ENCODE measurements around the gene VSNL1.
"Not testable (repeated sequence)": the region's sequence is repeated elsewhere in the genome, so short reads cannot be mapped to it uniquely, and the experiment has no call there.

The VSNL1 gene

GRCh38 chr2:17547237-17547636 lies 6.7 kb downstream of the VSNL1 start:
- no peak overlapping the region for H3K27ac ChIP-seq
- DNase-seq (ENCODE audit: low spot score), result no peak
- CTCF ChIA-PET, result no interaction called here
- TF ChIP-seq, protein P1, sequence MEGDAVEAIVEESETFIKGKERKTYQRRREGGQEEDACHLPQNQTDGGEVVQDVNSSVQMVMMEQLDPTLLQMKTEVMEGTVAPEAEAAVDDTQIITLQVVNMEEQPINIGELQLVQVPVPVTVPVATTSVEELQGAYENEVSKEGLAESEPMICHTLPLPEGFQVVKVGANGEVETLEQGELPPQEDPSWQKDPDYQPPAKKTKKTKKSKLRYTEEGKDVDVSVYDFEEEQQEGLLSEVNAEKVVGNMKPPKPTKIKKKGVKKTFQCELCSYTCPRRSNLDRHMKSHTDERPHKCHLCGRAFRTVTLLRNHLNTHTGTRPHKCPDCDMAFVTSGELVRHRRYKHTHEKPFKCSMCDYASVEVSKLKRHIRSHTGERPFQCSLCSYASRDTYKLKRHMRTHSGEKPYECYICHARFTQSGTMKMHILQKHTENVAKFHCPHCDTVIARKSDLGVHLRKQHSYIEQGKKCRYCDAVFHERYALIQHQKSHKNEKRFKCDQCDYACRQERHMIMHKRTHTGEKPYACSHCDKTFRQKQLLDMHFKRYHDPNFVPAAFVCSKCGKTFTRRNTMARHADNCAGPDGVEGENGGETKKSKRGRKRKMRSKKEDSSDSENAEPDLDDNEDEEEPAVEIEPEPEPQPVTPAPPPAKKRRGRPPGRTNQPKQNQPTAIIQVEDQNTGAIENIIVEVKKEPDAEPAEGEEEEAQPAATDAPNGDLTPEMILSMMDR (conservative IDR thresholded peaks at IDR 0.05; ENCODE audit: low read depth), result no peak
- POLR2A ChIA-PET (ENCODE audit: low non-redundant PET), result no interaction called here

- DNase-seq (ENCODE audit: low spot score), result no peak
- TF ChIP-seq, protein P1 (conservative IDR thresholded peaks at IDR 0.05; ENCODE audit: low read depth), result no peak
- CTCF ChIA-PET, result no interaction called here
- POLR2A ChIA-PET (ENCODE audit: low non-redundant PET), result no interaction called here
- H3K27ac ChIP-seq, result no peak overlapping the region
Observed at GRCh38 chr2:17547737-17548136, 7.2 kb downstream of the VSNL1 start.

DNA sequence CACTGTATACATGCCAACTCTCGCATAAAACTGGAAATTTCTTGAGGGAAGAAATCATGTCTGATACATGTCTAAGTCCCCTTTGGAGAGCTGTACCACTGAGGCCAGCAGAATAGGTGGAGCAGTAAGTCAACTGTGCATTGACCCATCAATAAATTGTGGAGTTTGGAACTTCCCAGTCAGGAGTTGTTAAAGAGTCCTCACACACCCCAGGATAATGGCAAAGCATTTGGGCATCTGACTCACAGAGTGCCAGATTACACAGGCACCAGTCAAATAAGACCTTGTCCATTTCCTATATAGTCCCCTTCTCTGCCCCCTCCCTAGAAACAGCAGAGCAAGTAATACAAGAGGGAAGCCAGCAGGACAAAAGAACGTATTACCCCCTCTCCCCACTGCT lies 10.4 kb downstream of the VSNL1 start:
- DNase-seq (ENCODE audit: low spot score), result no peak
- TF ChIP-seq, protein P1 (conservative IDR thresholded peaks at IDR 0.05; ENCODE audit: low read depth), result no peak
- ChIA-PET POLR2A (ENCODE audit: low non-redundant PET) (no interaction called here), CTCF (interaction anchor here (0.5 kb wide), 1 partner anchor 12 kb away, joined by 3 read pairs; no protein-coding TSS in a partner anchor)
- no peak overlapping the region for H3K27ac ChIP-seq

DNA sequence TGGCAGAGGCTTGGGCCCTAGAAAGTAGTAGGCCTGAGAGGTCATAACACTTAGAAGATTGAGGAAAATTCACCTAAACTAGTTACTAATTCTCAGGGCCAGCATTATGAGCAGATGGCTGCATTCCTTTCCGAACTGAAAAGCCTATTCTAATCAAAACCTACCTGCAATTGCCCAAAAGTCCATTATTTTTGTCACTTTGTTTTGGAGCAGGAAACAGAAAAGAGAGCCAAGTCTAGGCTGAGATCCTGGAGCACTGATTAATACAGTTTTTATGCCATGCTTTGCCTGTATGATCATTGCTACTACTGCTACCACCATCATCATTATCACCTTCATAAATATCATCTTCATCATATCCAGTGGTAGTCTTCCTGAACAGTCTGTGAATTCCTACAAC lies 14.7 kb downstream of the VSNL1 start:
- TF ChIP-seq, protein P1 (conservative IDR thresholded peaks at IDR 0.05; ENCODE audit: low read depth), result no peak
- DNase-seq (ENCODE audit: low spot score), result no peak
- CTCF ChIA-PET, result no interaction called here
- H3K27ac ChIP-seq, result no peak overlapping the region
- POLR2A ChIA-PET (ENCODE audit: low non-redundant PET), result no interaction called here

DNA sequence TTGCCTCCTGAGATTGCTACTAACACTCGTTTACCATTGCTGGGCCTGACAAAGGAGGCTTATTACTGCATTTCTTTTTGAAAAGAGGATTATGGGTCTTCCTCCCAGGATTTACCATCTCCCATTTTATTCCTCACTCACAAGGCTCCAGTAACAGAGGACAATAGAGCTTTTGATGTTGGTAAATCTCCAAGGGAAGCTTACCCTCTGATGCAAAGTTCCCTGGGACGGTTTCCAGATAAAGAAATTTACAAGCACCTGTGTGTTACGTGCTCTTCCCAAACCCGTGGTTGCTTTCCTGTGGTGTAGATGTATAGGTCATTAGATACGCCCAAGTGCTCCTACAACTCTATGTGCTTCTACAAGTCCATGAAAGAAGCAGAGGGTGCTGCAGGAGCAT lies 17.1 kb downstream of the VSNL1 start:
- CTCF ChIA-PET, result no interaction called here

GRCh38 chr2:17558053-17558452 lies 17.6 kb downstream of the VSNL1 start:
- ChIA-PET CTCF (no interaction called here), POLR2A (ENCODE audit: low non-redundant PET) (no interaction called here)
- DNase-seq (ENCODE audit: low spot score), result no peak
- H3K27ac ChIP-seq, result no peak overlapping the region
- TF ChIP-seq, protein P1 (conservative IDR thresholded peaks at IDR 0.05; ENCODE audit: low read depth), result no peak

More for the DNA sequence above, 17.1 kb downstream of the VSNL1 start:
- DNase-seq (ENCODE audit: low spot score), result no peak
- TF ChIP-seq, protein P1 (conservative IDR thresholded peaks at IDR 0.05; ENCODE audit: low read depth), result no peak
- no peak overlapping the region for H3K27ac ChIP-seq
- POLR2A ChIA-PET (ENCODE audit: low non-redundant PET), result no interaction called here

- TF ChIP-seq, protein P1 (conservative IDR thresholded peaks at IDR 0.05; ENCODE audit: low read depth), result no peak
- ChIA-PET CTCF (no interaction called here), POLR2A (ENCODE audit: low non-redundant PET) (no interaction called here)
- no peak overlapping the region for H3K27ac ChIP-seq
- DNase-seq (ENCODE audit: low spot score), result no peak
Observed at GRCh38 chr2:17558878-17559277, 18.4 kb downstream of the VSNL1 start.

- H3K27ac ChIP-seq; DNase-seq (ENCODE audit: low spot score); POLR2A ChIA-PET (ENCODE audit: low non-redundant PET): not testable (repeated sequence)
- CTCF ChIA-PET, result interaction anchor here (0.6 kb wide), 1 partner anchor 106 kb away, joined by 3 read pairs; no protein-coding TSS in a partner anchor
Observed at GRCh38 chr2:17565726-17566125, 25.2 kb downstream of the VSNL1 start.
